ENCODE results near the gene FAM120AOS. TPM values are rescaled to one million over a fixed set of nuclear protein-coding genes. Genes with fewer than 3 reads are reported as not detected.

Gene FAM120AOS
- total and polyA plus RNA-seq, 2 of the 8 experiments (the other 6 are each of a cell fraction or from before 2014, with no cell fraction given) = 29.6 to 37.6 TPM

DNA sequence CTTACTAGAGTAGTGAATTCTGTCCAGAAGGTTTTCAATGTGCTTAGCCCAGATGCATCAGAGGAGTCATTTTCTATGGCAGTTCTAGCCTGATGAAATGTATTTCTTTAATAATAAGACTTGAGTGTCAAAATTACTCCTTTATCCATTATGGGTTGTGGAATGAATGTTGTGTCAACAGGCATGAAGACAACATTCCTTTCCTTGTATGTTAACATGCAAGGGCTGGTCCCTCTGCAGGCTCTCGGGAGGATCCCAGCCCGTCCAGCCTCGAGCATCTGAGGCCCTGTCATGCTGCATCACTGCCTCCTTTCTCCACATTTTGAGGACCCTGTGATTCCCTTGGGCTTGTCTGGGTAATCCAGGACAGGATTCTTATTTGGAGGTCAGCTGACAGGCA, 42.9 kb upstream of the FAM120AOS start (continued):
- TF ChIP-seq, protein P1, sequence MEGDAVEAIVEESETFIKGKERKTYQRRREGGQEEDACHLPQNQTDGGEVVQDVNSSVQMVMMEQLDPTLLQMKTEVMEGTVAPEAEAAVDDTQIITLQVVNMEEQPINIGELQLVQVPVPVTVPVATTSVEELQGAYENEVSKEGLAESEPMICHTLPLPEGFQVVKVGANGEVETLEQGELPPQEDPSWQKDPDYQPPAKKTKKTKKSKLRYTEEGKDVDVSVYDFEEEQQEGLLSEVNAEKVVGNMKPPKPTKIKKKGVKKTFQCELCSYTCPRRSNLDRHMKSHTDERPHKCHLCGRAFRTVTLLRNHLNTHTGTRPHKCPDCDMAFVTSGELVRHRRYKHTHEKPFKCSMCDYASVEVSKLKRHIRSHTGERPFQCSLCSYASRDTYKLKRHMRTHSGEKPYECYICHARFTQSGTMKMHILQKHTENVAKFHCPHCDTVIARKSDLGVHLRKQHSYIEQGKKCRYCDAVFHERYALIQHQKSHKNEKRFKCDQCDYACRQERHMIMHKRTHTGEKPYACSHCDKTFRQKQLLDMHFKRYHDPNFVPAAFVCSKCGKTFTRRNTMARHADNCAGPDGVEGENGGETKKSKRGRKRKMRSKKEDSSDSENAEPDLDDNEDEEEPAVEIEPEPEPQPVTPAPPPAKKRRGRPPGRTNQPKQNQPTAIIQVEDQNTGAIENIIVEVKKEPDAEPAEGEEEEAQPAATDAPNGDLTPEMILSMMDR (IDR thresholded peaks at IDR 0.05; ENCODE audit: control extremely low read depth in 1 of 3, insufficient read depth in 1 of 3, low read depth in 1 of 3, low read length in 3 of 3) = no peak
- TF ChIP-seq POU5F1 (IDR thresholded peaks at IDR 0.05; ENCODE audit: low read depth, low read length) = no peak
